ENCODE results near the gene CPT1B.

DNA sequence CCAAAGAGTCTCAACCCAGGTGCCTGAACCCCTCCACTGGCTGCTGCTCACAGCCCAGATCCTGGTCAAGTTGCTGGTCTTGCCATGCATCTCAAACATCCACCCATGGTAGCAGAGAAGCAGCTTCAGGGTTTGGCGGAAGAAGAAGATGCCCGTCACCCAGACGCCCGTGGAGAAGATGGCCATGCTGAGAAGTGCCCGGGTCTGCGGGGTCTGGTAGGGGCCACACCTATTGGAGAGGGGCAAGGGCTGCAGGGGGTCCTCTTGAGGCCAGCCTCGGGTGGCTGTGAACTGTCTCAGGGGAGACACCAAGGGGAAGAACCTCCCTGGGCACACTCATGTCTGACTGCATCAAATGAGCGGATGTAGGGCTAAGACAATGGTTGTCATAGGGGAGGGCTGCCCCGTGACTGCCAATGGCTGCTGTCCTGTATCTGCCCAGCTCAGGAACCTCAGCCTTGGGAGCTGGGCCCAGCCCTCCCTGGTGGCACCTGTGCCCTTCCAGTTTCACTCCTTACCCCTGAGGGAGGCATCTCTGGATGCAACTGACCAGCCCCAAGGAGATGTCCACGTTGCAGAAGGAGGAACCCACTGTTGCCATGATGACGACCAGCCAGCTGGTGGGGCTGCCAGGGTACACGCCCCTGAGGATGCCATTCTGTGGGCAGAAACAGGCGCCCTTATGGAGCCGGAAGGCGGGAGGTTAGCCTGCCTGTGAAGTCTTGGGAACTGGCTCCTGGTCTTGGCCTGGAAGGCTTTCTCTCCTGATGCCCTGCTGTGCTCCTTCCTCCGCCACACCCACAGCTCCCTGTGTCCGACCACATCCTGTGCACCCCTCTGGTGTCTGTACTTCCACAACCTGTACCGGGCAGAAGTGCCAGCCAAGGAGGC is 1.2 kb downstream of the CPT1B start:
- TF ChIP-seq, protein P1, sequence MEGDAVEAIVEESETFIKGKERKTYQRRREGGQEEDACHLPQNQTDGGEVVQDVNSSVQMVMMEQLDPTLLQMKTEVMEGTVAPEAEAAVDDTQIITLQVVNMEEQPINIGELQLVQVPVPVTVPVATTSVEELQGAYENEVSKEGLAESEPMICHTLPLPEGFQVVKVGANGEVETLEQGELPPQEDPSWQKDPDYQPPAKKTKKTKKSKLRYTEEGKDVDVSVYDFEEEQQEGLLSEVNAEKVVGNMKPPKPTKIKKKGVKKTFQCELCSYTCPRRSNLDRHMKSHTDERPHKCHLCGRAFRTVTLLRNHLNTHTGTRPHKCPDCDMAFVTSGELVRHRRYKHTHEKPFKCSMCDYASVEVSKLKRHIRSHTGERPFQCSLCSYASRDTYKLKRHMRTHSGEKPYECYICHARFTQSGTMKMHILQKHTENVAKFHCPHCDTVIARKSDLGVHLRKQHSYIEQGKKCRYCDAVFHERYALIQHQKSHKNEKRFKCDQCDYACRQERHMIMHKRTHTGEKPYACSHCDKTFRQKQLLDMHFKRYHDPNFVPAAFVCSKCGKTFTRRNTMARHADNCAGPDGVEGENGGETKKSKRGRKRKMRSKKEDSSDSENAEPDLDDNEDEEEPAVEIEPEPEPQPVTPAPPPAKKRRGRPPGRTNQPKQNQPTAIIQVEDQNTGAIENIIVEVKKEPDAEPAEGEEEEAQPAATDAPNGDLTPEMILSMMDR (conservative IDR thresholded peaks at IDR 0.05; ENCODE audit: low read length): no peak
- no peak for TF ChIP-seq EZH2phosphoT487 (IDR thresholded peaks at IDR 0.05; ENCODE audit: borderline replicate concordance, low read depth, low read length)

Measured in OCI-LY7 (cell line).